AML-193 (cell line): Measurements from ENCODE around the gene RYR3.
"Not testable (repeated sequence)": the region's sequence is repeated elsewhere in the genome, so short reads cannot be mapped to it uniquely, and the experiment has no call there.

ENCODE experiments used
- DNase-seq, 2 experiments: peaks; one replicate each; lab custom pipeline; 2025; lab: John Stamatoyannopoulos, UW

Gene RYR3

GRCh38 chr15:33515121-33515520 lies 204.4 kb downstream of the RYR3 start:
- no peak for DNase-seq

- DNase-seq, result no peak
These were observed 205.8 kb downstream of the RYR3 start for GRCh38 chr15:33516563-33516962.

GRCh38 chr15:33517944-33518343 lies 207.2 kb downstream of the RYR3 start:
- no peak for DNase-seq

- no peak for DNase-seq
These were observed 207.7 kb downstream of the RYR3 start for GRCh38 chr15:33518421-33518820.

- DNase-seq, result no peak
These were observed 213.5 kb downstream of the RYR3 start for GRCh38 chr15:33524274-33524673.

- no peak for DNase-seq
These were observed 215.8 kb downstream of the RYR3 start for GRCh38 chr15:33526532-33526931.

- DNase-seq, result no peak
These were observed 222.4 kb downstream of the RYR3 start for GRCh38 chr15:33533197-33533596.

GRCh38 chr15:33534642-33535041 lies 223.9 kb downstream of the RYR3 start:
- no peak for DNase-seq

GRCh38 chr15:33535135-33535534 lies 224.4 kb downstream of the RYR3 start:
- DNase-seq, result no peak

- no peak for DNase-seq
These were observed 229.2 kb downstream of the RYR3 start for GRCh38 chr15:33539825-33540573.

- DNase-seq, result no peak
These were observed 233.2 kb downstream of the RYR3 start for GRCh38 chr15:33543957-33544356.

GRCh38 chr15:33545866-33546265 lies 235.1 kb downstream of the RYR3 start:
- no peak for DNase-seq

- peak in 1 of 2 experiments; percentile 10 for DNase-seq
These were observed 237.1 kb downstream of the RYR3 start for GRCh38 chr15:33547876-33548275.

- no peak for DNase-seq
These were observed 241.1 kb downstream of the RYR3 start for GRCh38 chr15:33551860-33552259.

- DNase-seq, result no peak
These were observed 242.4 kb downstream of the RYR3 start for GRCh38 chr15:33553157-33553556.

GRCh38 chr15:33559207-33559890 lies 248.6 kb downstream of the RYR3 start:
- DNase-seq, result no peak

- DNase-seq, result no peak
These were observed 250.6 kb downstream of the RYR3 start for GRCh38 chr15:33561407-33561806.

- no peak for DNase-seq
These were observed 251.2 kb downstream of the RYR3 start for GRCh38 chr15:33561967-33562366.

GRCh38 chr15:33565094-33565493 lies 254.3 kb downstream of the RYR3 start:
- DNase-seq, result no peak

GRCh38 chr15:33567652-33568051 lies 256.9 kb downstream of the RYR3 start:
- no peak for DNase-seq

GRCh38 chr15:33569036-33569435 lies 258.3 kb downstream of the RYR3 start:
- no peak for DNase-seq

GRCh38 chr15:33577911-33578310 lies 267.1 kb downstream of the RYR3 start:
- not testable (repeated sequence) for DNase-seq

GRCh38 chr15:33580526-33580925 lies 269.8 kb downstream of the RYR3 start:
- no peak for DNase-seq

- no peak for DNase-seq
These were observed 270.3 kb downstream of the RYR3 start for GRCh38 chr15:33581032-33581431.
